Kasumi-1 (cell line): ENCODE measurements around the gene TOGARAM2.
A peak's percentile ranks its signal among the peaks of the same experiment; 100 is the strongest.

Source experiments
- DNase-seq, 2 experiments: peaks; one replicate each; lab custom pipeline; 2025; lab: John Stamatoyannopoulos, UW

Gene TOGARAM2

GRCh38 chr2:28997847-28998735, 17.0 kb downstream of the TOGARAM2 start:
- DNase-seq: no peak

- peak; percentile 97 to 98 for DNase-seq
These were observed 19.4 kb downstream of the TOGARAM2 start for GRCh38 chr2:29000481-29000880.

- no peak for DNase-seq
These were observed 19.9 kb downstream of the TOGARAM2 start for GRCh38 chr2:29000956-29001355.

- DNase-seq: no peak
These were observed 20.7 kb downstream of the TOGARAM2 start for GRCh38 chr2:29001806-29002205.

- no peak for DNase-seq
These were observed 23.7 kb downstream of the TOGARAM2 start for GRCh38 chr2:29004755-29005154.

- DNase-seq: no peak
These were observed 24.2 kb downstream of the TOGARAM2 start for GRCh38 chr2:29005331-29005730.

GRCh38 chr2:29006092-29006979, 25.2 kb downstream of the TOGARAM2 start:
- DNase-seq: peak; percentile 63 to 65

- DNase-seq: no peak
These were observed 25.8 kb downstream of the TOGARAM2 start for GRCh38 chr2:29006980-29007301.

- DNase-seq: no peak
These were observed 28.2 kb downstream of the TOGARAM2 start for GRCh38 chr2:29009270-29009669.

GRCh38 chr2:29009711-29010677, 28.9 kb downstream of the TOGARAM2 start:
- no peak for DNase-seq

GRCh38 chr2:29010946-29011345, 29.8 kb downstream of the TOGARAM2 start:
- peak; percentile 15 to 18 for DNase-seq

GRCh38 chr2:29011418-29012060, 30.4 kb downstream of the TOGARAM2 start:
- no peak for DNase-seq

GRCh38 chr2:29012211-29012681, 31.1 kb downstream of the TOGARAM2 start:
- DNase-seq: peak; percentile 26 to 55

GRCh38 chr2:29013057-29013780, 32.1 kb downstream of the TOGARAM2 start:
- peak in 1 of 2 experiments; percentile 8 for DNase-seq

GRCh38 chr2:29014331-29014730, 33.2 kb downstream of the TOGARAM2 start:
- no peak for DNase-seq

- peak; percentile 79 to 86 for DNase-seq
These were observed 33.8 kb downstream of the TOGARAM2 start for GRCh38 chr2:29014811-29015421.

GRCh38 chr2:29015701-29016470, 34.8 kb downstream of the TOGARAM2 start:
- no peak for DNase-seq

- DNase-seq: no peak
These were observed 35.4 kb downstream of the TOGARAM2 start for GRCh38 chr2:29016504-29016903.
